Fibroblast of upper back skin (primary cell): ENCODE data around the gene ING3.
"Not testable (repeated sequence)": the region's sequence is repeated elsewhere in the genome, so short reads cannot be mapped to it uniquely, and the experiment has no call there.

Experiments used
- DNase-seq: peaks from one replicate; pipeline ENCODE4 v3.0.0-alpha.2; 2013

The ING3 gene

GRCh38 chr7:120951826-120952225 lies 1.2 kb downstream of the ING3 start:
- no peak for DNase-seq

- DNase-seq: no peak
Measured at GRCh38 chr7:120955577-120956149, 5.1 kb downstream of the ING3 start.

DNA sequence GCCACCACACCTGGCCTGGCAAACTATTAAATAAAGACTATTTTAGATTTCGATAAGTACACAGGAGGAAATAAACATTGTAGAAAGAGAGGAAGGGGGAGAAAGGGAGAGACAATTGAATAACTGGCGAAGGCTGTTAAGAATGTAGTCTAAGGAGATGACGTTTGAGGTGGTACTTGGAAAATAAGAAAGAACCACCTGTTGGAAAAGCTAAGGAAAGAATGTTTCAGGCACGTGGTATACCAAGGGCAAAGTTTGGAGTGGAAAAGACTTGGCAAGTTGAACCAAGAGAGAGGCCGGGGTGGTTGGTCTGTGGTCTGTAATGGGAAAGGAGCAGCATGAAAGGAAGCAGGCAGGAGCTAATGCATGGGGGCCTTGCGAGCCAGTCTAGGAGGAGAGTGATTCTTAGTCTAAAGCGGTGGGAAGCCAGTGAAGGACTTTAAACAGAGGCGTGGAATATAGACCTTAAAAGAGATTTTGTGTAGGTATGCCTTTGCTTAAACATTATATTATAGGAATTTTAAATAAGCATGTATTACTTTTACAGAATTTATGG lies 9.4 kb downstream of the ING3 start:
- no peak for DNase-seq

GRCh38 chr7:120960714-120961113 lies 10.1 kb downstream of the ING3 start:
- no peak for DNase-seq

DNA sequence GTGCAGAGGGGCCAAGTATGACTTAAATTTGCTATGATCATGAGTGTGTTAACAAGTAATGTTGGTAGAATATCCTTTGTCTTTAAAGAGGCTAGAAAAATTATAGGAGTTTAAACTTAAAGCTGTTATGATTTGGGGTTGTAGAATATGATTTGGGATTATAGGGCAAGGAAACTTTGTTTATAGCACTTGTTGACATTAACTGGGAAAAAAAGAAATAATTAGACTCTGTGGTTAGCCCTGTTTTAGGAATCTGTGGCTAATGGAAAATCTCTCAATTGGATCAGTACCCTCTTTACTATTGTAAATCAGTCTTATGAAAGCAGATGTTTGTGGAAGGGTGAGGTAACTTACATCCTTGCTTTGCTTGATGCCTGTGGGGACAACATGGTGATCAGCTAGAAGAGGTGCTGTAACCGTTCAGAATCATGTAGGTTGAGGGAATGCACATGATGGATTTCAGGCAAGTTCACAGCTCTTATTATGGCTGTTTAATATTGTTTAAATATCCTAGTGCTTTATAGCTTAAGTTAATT lies 11.1 kb downstream of the ING3 start:
- no peak for DNase-seq

DNA sequence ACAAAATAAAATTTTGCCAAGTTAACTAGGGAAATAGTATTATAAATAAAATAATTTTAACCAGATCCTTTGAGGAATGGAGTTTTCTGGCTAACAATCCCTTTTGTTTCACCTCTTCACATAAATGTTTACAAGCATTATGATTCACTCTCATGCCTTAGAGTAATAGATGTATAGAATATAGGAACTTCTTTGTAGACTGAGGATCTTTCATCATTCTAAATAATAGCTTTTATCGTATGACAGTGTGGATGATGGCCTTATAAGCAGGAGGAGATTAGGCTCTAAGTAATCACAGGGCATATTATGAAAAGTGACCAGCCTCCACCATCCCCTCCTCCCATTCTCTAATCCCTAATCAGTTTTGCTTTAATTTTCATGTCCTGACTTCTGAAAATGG lies 13.5 kb downstream of the ING3 start:
- no peak for DNase-seq

GRCh38 chr7:120966961-120967360 lies 16.4 kb downstream of the ING3 start:
- no peak for DNase-seq

GRCh38 chr7:120973849-120974248 lies 23.3 kb downstream of the ING3 start:
- no peak for DNase-seq

DNA sequence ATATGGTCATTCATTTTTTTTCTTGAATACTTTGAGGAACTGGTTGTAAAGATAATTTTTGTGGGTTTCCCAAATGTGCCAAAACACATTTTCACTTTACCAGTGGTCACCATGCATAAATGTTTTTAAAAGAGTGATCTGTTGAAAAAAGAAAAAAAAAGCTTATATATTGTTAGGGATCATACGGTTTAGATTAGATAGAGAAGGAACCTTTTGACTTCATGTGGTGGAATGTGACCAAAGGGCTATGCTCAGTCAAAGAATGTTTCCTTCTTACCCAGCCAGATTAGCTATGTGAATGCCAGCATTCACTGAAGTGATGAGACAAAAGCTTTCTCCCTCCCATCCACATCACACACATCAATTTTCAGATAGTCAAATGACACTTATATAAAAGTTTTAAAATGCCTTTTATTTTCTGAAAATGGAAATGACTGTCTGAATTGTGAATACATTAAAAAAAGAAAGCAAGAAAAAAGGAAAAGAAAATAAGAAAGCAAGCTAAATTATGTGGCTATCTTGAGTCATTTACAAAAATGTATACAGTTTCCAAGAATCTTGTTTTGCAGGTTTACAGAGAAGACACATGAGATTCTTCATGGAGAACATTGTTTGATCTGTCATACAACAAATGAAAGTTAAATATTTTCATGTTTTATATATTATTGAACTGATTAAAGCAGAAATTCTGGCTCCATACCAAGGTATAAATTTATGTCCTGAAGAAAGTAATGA lies 29.4 kb downstream of the ING3 start:
- peak; percentile 62 for DNase-seq

GRCh38 chr7:120981117-120981516 lies 30.5 kb downstream of the ING3 start:
- no peak for DNase-seq

DNA sequence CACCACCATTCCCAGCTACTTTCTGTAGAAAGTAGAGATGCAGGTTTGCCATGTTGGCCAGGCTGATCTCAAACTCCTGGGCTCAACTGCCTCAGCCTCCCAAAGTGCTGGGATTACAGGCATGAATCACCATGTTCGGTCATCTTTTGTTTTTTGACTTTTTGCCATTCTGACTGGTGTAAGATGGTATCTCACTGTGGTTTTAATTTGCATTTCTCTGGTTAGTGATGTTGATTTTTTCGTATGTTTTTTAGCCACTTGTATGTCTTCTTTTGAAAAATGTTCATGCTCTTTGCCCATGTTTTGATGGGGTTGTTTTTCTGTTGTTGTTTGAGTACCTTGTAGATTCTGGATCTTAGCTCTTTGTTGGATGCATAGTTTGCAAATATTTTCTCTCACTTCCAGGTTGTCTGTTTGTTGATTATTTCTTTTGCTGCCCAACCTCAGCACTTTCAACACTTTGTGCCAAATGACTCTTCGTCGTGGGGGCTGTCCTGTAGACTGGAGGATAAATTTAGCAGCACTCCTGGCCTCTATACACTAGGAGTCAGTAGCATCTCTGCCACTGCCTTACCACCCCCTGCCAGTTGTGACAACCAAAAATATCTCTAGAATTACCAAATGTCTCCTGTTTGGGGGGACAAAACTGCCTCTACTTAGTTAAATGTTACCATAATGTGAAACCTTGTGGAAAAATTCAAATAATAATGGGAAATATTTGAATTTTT lies 31.5 kb downstream of the ING3 start:
- DNase-seq: peak; percentile 81

GRCh38 chr7:120983592-120983991 lies 33.0 kb downstream of the ING3 start:
- DNase-seq: not testable (repeated sequence)

DNA sequence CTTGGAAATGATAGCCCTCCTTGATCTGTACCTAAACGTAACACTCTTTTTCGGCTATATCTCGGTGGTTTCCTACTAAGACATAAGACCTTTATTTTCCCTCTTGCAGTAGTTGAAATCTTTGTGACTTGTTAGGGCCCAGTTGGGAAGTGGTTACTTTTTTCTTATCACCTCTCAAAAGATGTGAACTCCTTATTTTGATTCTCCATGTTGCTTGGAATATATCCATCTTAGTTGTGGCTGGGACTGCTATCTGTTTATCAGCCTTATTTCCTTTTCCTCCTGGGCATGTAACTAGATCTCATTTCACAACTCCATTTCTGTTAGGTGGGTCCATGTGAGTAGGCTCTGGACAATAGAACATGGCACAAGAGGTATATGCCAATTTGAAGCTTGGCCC lies 33.8 kb downstream of the ING3 start:
- no peak for DNase-seq

- DNase-seq: no peak
Measured at GRCh38 chr7:120985130-120985758, 34.7 kb downstream of the ING3 start.

DNA sequence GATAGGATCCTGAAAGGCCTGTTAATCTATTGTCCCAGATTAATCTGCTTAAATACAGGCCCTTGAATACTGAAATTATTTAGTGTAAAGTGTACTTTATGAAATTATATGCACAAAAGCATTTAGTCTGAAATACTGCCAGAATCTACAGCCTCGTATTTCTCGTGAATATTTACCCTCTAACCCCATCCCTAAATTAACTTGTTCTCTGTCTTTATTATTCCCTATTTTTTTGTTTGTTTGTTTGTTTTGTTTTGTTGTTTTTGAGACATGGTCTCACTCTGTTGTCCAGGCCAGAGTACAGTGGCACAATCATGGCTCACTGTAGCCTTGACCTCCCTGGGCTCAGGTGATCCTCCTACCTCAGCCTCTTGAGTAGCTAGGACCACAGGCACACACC lies 35.3 kb downstream of the ING3 start:
- no peak for DNase-seq

- DNase-seq: no peak
Measured at GRCh38 chr7:120986650-120987049, 36.1 kb downstream of the ING3 start.

- DNase-seq: no peak
Measured at GRCh38 chr7:120987280-120987679, 36.7 kb downstream of the ING3 start.

DNA sequence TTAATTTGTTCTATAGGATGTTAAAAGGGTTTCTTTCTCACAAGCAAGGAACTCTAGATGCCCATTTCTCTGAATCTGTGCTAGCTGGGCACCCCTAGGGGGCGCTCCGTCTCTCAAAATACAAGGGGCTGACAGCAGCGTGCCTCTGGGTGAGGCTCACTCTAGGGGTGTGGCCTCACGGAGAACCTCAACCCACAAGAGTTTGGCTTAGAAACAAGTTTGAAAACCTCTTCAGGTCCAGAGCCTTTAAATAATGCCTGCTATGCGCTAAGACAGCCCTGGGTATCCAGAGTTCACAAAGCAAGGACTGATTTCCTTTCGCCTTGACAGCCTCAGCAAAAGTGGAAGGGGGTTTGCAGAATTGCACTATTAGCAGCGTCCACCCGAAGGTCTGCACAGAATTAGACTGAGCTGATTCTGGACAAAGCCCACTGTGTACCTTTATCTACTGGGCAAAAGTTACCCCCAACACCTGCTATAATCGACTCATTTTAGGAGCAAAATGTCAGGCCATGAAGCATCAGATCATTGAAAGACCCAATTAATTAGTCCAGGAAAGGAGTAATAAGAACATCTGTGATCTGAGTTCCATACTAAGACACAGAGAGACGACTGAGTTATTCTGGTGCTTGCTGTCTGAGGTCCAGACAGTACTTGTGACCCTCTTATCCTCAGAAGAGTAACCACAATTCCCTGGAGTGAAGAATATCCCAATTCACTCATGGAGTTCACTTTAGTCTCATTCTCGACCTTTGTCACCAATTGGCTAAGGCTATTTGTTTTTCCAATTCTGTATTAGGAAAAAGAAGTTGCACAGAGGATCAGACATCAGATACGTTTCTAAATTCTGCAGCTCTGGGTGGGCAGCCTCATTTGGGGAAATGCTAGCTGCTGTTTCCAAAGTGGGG lies 37.4 kb downstream of the ING3 start:
- peak; percentile 95 for DNase-seq

- peak; percentile 76 for DNase-seq
Measured at GRCh38 chr7:120988591-120989256, 38.1 kb downstream of the ING3 start, which contains the start of gene CPED1. TSS of gene CPED1 (plus strand) at chr7:120988711. CDS start at chr7:120989622, 911 bp downstream.

DNA sequence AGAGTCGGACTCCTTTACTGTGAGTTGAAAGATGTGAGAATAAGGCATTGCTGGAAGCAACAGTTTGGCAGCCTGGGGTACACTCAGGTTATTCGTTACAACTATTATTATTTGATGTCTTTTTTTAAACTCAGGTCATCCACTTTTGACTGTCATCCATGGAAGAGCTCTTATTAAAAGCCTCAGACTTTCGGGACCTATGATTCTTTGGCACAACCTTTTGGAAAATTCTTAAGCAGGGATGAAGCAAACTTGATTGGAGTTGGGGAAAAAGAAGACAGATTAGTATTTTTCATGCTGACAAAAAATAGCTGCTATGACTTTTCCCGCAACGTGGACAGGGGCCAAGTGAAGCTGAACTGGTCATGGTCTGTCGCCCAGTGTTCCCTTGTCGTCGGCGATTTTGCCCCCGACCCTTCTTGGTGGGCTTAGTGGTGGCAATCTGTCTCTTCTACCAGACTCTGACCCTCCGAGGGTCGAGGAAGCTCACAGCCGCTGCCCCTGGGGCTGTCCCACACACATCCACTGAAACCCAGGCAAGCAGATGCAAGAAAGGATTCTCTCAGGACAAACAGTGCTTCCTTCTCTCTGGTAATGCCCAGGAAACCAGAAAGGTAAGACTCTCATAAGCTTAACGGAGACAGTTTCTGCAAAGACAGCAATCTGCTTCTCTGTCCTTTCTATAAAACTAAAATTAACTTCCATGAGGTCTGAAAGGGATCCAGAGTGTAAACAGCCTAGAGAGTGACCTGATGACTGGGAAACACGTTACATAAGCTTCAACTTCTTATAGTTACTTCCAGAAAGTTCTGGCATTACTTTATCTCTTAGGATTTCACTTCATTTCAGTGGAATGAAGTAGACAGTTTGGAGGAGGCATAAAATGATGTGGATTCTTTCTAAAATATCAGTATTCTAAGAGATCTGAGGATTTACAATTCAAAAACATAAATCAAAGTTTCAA lies 39.0 kb downstream of the ING3 start:
- no peak for DNase-seq
